Natural killer cell treated with Interleukin-12 subunit alpha and Interleukin-12 subunit beta and Interleukin-15 and Interleukin-18, amount 100 ng/mL, for 72 hours (primary cell): ENCODE measurements around the gene CCDC6. TPM values are rescaled to one million over a fixed set of nuclear protein-coding genes. Genes with fewer than 3 reads are reported as not detected.

Experiments used
- ATAC-seq, 2 donors: fragments of 150-1000 bp; cut with Tn5 transposase in 1 of 2; sonication (Bioruptor Pico), chemical (Tn5 transposase) in 1 of 2; 2 replicates each; pipeline ENCODE4 v1.10.0; 2021
- DNase-seq: peaks from one replicate; pipeline ENCODE4 v3.0.0; 2022; ENCODE audit warnings: low spot score
- H3K27ac Mint-ChIP-seq, 2 donors: 1 replicate in 1 of 2; 2 replicates in 1 of 2; pipeline ENCODE4 v1.8.0; 2022; ENCODE audit warnings: mixed read lengths in 2 of 2, mild to moderate bottlenecking in 1 of 2, moderate library complexity in 1 of 2
- H3K27me3 Mint-ChIP-seq, 2 donors: 1 replicate in 1 of 2; 2 replicates in 1 of 2; pipeline ENCODE4 v1.8.0; 2022; ENCODE audit warnings: mixed read lengths in 2 of 2
- H3K36me3 Mint-ChIP-seq: one replicate; pipeline ENCODE4 v1.8.0; 2022; ENCODE audit warnings: mixed read lengths
- H3K4me1 Mint-ChIP-seq, 2 donors: 1 replicate in 1 of 2; 2 replicates in 1 of 2; pipeline ENCODE4 v1.8.0; 2022; ENCODE audit warnings: low read depth in 2 of 2, mixed read lengths in 2 of 2, mild to moderate bottlenecking in 1 of 2
- H3K4me3 Mint-ChIP-seq: one replicate; pipeline ENCODE4 v1.8.0; 2022; ENCODE audit warnings: mixed read lengths
- H3K9me3 Mint-ChIP-seq: 2 replicates; pipeline ENCODE4 v1.8.0; 2022; ENCODE audit warnings: mixed read lengths
- total RNA-seq, 2 donors: library from RNA; stranded (reverse); gene quantifications; one replicate each; pipeline ENCODE4 v1.2.3, GENCODE V29; 2022

The CCDC6 gene
- total RNA-seq, 2 donors from 2014 or later = 65.7 to 104 TPM

GRCh38 chr10:59819265-59819664 lies 87.1 kb downstream of the CCDC6 start:
- DNase-seq (no peak), ATAC-seq (peak in 1 of 2 donors; percentile 6)
- no peaks in the 10 kb centered on the region for H3K9me3 Mint-ChIP-seq
- H3K4me3 Mint-ChIP-seq = peak overlapping the region; percentile 24
- no peaks in the 10 kb centered on the region for H3K27me3 Mint-ChIP-seq
- peaks cover 39 to 52% of the 10 kb centered on the region in 2 donors for H3K4me1 Mint-ChIP-seq
- peaks cover 9% of the 10 kb centered on the region for H3K36me3 Mint-ChIP-seq
- H3K27ac Mint-ChIP-seq = peak overlapping the region; percentile 4 to 14

DNA sequence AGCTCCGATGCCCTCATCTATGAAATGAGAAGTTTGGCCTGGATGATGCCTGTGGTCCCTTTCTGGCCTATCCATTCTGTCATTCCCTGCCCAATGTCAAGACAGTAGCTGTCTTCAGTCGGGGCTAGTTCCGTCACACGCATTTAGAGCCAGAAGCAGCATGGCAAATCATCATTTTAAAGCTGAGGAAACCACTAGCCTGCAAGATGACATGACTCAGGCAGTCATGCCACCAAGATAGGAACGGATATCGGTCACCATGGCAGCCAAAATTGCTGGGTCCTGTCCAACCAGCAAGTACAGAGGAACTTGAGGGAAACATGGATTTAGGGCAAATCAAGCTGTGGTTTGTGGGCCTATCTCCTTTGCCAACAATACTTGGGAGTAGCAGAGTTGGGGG lies 88.6 kb downstream of the CCDC6 start:
- peak overlapping the region; percentile 49 for H3K4me3 Mint-ChIP-seq
- H3K27ac Mint-ChIP-seq = peak overlapping the region; percentile 14 to 63
- peak; percentile 63 to 68 for ATAC-seq
- DNase-seq = no peak
- peaks cover 9% of the 10 kb centered on the region for H3K36me3 Mint-ChIP-seq
- peaks cover 38 to 46% of the 10 kb centered on the region in 2 donors for H3K4me1 Mint-ChIP-seq
- no peaks in the 10 kb centered on the region for H3K27me3 Mint-ChIP-seq
- H3K9me3 Mint-ChIP-seq = no peaks in the 10 kb centered on the region

DNA sequence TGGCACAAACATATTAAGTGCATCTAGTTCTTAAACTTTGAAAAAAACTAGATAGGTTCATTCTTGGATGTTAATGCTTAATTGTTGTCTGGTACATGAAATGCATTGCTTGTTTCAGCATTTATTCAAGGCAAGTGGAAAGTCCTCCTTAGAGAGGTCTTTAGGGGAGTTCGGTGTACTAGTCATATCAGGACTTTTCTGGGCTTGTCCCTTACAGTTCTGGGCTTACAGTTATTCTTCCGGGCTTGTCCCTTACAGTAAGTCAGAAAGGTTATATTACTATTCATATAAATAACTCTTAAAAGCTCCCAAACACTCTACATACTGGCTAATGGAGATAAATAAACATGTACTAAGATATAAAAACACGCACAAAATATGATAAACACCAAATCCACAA lies 91.5 kb downstream of the CCDC6 start:
- Mint-ChIP-seq H3K4me1 (peaks cover 31 to 42% of the 10 kb centered on the region in 2 donors), H3K36me3 (peaks cover 17% of the 10 kb centered on the region), H3K27me3 (no peaks in the 10 kb centered on the region), H3K4me3 (no peak overlapping the region), H3K27ac (peak overlapping the region; percentile 18 to 34), H3K9me3 (no peaks in the 10 kb centered on the region)
- DNase-seq (no peak), ATAC-seq (no peak)

GRCh38 chr10:59812519-59813122 lies 93.7 kb downstream of the CCDC6 start:
- ATAC-seq (no peak), DNase-seq (no peak)
- H3K9me3 Mint-ChIP-seq = no peaks in the 10 kb centered on the region
- no peak overlapping the region for H3K27ac Mint-ChIP-seq
- no peaks in the 10 kb centered on the region for H3K27me3 Mint-ChIP-seq
- peaks cover 17 to 37% of the 10 kb centered on the region in 2 donors for H3K4me1 Mint-ChIP-seq
- peaks cover 17% of the 10 kb centered on the region for H3K36me3 Mint-ChIP-seq
- H3K4me3 Mint-ChIP-seq = no peak overlapping the region

GRCh38 chr10:59809644-59809974 lies 96.7 kb downstream of the CCDC6 start:
- no peak overlapping the region for H3K27ac Mint-ChIP-seq
- no peaks in the 10 kb centered on the region for H3K9me3 Mint-ChIP-seq

GRCh38 chr10:59808896-59809643 lies 97.3 kb downstream of the CCDC6 start:
- Mint-ChIP-seq H3K36me3 (peaks cover 30% of the 10 kb centered on the region), H3K9me3 (no peaks in the 10 kb centered on the region), H3K27ac (peak overlapping the region in 1 of 2 donors; percentile 56), H3K27me3 (no peaks in the 10 kb centered on the region), H3K4me3 (no peak overlapping the region), H3K4me1 (peaks cover 6 to 14% of the 10 kb centered on the region in 2 donors)
- DNase-seq (peak; percentile 77), ATAC-seq (peak; percentile 94 to 95)

More at GRCh38 chr10:59809644-59809974, 96.7 kb downstream of the CCDC6 start:
- H3K36me3 Mint-ChIP-seq = peaks cover 25% of the 10 kb centered on the region
- DNase-seq (no peak), ATAC-seq (no peak)
- H3K4me3 Mint-ChIP-seq = no peak overlapping the region
- H3K27me3 Mint-ChIP-seq = no peaks in the 10 kb centered on the region
- peaks cover 6 to 18% of the 10 kb centered on the region in 2 donors for H3K4me1 Mint-ChIP-seq

DNA sequence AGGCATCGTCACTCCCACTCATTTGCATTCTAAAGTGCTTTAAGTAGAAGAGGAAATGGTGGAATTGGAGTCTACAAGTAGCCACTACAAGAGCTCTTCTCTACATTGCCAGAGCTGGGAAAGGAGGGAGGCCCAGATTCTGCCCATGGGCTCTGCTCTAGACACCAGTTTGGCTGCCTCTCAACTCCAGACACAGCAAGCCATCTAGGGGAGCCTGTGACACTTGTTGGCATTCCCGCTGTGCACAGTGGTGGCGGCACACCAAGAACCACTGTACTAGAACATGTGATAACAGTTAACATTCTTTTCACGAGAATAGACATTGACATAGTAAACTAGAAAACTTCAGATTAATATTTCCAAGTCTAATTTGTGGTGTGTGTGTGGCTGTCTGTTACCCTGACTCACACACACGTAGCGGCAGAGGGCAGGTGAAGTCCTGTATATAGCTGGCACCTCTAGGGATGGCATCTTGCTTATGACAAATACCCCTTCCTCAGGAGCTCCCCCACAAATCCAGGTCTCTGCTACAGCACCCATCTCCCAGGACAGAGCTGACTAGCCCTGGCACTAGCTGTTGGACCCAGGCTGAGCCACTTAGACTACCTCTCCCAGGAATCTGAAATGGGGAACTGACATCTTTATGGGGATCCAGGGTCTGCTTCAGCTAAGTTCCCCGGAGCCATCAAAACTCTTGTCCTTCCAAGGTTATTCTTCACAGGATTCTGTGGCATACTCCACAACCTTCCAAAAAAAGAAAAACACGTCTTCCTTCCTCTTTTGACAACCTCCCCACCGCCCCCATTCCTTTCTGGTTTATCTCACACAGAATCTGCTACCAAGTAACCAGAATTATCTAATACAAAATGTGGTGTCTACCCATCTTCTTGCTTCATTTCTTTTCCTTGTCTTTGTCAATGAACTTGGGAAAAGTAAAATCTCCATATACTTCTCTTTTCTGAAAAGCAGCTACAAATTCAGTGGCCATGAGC lies 98.4 kb downstream of the CCDC6 start:
- no peaks in the 10 kb centered on the region for H3K27me3 Mint-ChIP-seq
- H3K9me3 Mint-ChIP-seq = no peaks in the 10 kb centered on the region
- ATAC-seq = no peak
- peaks cover 6 to 14% of the 10 kb centered on the region in 2 donors for H3K4me1 Mint-ChIP-seq
- peak overlapping the region in 1 of 2 donors; percentile 56 for H3K27ac Mint-ChIP-seq
- H3K4me3 Mint-ChIP-seq = no peak overlapping the region
- peaks cover 31% of the 10 kb centered on the region for H3K36me3 Mint-ChIP-seq
- no peak for DNase-seq

DNA sequence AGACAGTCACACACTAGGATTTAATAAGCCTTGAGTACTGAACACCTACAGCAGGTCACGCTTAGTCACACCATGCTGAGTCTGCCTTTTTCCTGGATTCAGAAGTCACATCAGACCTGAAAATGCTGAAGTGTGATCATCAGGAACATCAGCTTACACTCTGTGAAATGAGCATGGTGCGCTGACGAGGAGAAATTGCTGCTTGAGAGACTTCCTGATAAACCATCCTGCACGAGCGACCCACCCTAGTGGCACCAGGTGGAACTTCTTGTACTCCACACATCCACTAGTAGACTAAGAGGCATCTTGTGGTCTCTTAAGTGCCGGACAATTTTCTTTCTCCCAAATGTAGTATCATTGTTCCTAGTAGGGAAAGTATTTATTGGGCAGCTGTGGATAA lies 101.3 kb downstream of the CCDC6 start:
- Mint-ChIP-seq H3K27ac (no peak overlapping the region), H3K4me3 (no peak overlapping the region), H3K27me3 (no peaks in the 10 kb centered on the region), H3K4me1 (peaks cover 11 to 21% of the 10 kb centered on the region in 2 donors), H3K9me3 (no peaks in the 10 kb centered on the region), H3K36me3 (peaks cover 24% of the 10 kb centered on the region)
- DNase-seq = no peak
- no peak for ATAC-seq

DNA sequence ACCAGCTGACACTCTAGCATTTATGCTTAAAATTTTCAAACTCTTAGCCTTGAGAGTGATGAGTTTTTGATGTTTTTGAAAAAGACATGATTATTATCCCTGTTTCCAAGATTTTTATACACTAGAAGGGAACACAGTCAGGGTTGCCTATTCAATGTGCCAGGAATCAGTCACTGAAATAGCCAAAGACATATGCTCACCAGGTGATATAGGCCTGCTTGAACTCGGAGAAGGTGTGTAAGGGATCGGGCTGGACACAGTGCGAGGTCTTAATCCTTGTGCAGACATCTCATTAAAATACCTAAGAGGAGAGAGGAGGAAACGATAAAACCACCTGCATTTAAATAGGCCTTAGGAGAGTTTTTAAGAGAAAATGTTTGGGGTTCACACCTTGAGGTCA lies 102.1 kb downstream of the CCDC6 start:
- H3K36me3 Mint-ChIP-seq = peaks cover 29% of the 10 kb centered on the region

GRCh38 chr10:59803714-59804113 lies 102.6 kb downstream of the CCDC6 start:
- peaks cover 5 to 19% of the 10 kb centered on the region in 2 donors for H3K4me1 Mint-ChIP-seq
- no peak overlapping the region for H3K4me3 Mint-ChIP-seq
- peaks cover 29% of the 10 kb centered on the region for H3K36me3 Mint-ChIP-seq
- H3K27me3 Mint-ChIP-seq = no peaks in the 10 kb centered on the region
- ATAC-seq (no peak), DNase-seq (no peak)
- H3K27ac Mint-ChIP-seq = no peak overlapping the region
- no peaks in the 10 kb centered on the region for H3K9me3 Mint-ChIP-seq

More for the DNA sequence above, 102.1 kb downstream of the CCDC6 start:
- DNase-seq = no peak
- H3K9me3 Mint-ChIP-seq = no peaks in the 10 kb centered on the region
- ATAC-seq = no peak
- H3K4me3 Mint-ChIP-seq = no peak overlapping the region
- H3K27ac Mint-ChIP-seq = no peak overlapping the region
- no peaks in the 10 kb centered on the region for H3K27me3 Mint-ChIP-seq
- H3K4me1 Mint-ChIP-seq = peaks cover 7 to 22% of the 10 kb centered on the region in 2 donors

DNA sequence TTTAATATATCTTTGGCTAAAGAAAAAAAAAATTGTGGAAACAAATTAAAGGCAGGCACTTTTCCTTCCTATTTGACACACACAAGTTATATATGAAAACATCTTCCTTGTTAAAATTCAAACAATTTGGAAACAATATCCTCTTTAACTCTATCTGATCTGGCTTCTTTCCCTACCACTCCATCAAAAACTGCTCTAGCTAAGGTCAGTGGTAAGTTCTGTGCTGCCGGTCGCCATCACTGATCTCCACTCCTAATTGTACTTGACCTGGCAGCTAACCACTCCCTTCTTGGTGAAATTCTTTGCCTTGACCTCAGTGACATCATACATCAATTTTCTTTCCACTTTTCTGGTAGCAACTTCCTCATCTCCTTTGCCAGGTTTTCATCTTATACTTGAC lies 105.2 kb downstream of the CCDC6 start:
- Mint-ChIP-seq H3K4me1 (peaks cover 9 to 24% of the 10 kb centered on the region in 2 donors), H3K36me3 (peaks cover 26% of the 10 kb centered on the region), H3K27ac (no peak overlapping the region), H3K4me3 (no peak overlapping the region), H3K9me3 (no peaks in the 10 kb centered on the region), H3K27me3 (no peaks in the 10 kb centered on the region)
- DNase-seq (no peak), ATAC-seq (no peak)

DNA sequence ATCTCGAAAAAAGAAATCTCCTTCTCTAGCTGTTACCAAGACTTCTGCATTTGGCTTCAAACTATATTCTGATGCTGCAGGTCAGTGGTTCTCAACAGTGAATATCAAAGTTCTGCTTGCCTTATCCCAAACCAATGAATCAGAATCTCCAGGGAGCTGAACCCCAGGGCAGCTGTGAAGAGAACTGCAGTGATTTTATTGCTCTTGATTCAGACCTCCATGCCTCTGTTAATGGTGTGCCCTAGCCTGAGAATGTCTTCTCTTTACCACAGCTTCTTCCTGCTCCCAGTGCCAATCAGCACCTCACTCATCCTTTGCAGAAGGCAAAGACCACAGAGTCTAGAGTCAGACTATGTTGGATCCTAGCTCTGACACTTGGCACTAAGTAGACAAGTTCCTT lies 106.9 kb downstream of the CCDC6 start:
- no peak for DNase-seq
- no peak overlapping the region for H3K4me3 Mint-ChIP-seq
- no peak overlapping the region for H3K27ac Mint-ChIP-seq
- peaks cover 9 to 34% of the 10 kb centered on the region in 2 donors for H3K4me1 Mint-ChIP-seq
- no peaks in the 10 kb centered on the region for H3K27me3 Mint-ChIP-seq
- no peaks in the 10 kb centered on the region for H3K9me3 Mint-ChIP-seq
- peaks cover 26% of the 10 kb centered on the region for H3K36me3 Mint-ChIP-seq
- ATAC-seq = no peak

DNA sequence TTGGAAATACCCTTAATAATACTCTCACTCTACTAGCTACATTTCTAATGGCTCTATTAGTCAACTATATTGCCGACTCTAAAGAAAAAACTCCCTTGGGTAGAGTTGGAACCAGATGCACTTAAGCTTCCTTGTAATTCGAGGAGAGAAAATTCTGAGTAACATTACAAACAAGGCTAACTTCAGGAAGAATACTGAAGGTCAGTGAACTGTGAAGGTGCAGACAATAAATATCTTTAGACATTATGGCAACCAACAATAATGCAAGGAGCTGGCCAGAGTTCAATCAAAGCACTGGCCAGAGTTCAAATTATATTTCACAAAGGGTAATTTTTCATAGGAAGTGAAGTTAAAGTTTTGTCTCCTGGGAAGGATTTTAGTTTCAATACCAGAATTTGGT lies 112.4 kb downstream of the CCDC6 start:
- H3K9me3 Mint-ChIP-seq = no peaks in the 10 kb centered on the region
- DNase-seq = no peak
- no peak overlapping the region for H3K27ac Mint-ChIP-seq
- no peak for ATAC-seq
- peaks cover 4 to 19% of the 10 kb centered on the region in 2 donors for H3K4me1 Mint-ChIP-seq
- H3K27me3 Mint-ChIP-seq = no peaks in the 10 kb centered on the region
- no peak overlapping the region for H3K4me3 Mint-ChIP-seq
- peaks cover 32% of the 10 kb centered on the region for H3K36me3 Mint-ChIP-seq
